ENCODE data around the gene GPC3.

DNA sequence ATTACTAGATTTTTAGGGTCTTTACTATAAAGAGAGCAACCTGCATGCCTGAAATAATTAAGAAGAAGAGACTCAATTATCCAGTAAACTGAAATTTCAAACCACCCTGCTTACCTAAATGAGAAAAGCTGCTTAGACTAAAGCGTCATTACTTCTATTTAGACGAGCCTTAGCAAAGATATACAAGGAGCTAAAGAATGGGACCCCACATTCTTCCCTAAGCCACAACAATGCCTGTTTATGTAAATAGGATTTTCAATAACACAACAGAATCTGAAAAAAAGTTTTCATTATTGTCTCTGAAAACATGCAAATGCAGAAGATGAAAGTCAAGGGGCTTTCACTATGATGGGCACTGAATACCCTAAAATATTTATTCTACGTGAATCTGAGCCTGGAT, 16.2 kb downstream of the GPC3 start:
- TF ChIP-seq, protein P1, sequence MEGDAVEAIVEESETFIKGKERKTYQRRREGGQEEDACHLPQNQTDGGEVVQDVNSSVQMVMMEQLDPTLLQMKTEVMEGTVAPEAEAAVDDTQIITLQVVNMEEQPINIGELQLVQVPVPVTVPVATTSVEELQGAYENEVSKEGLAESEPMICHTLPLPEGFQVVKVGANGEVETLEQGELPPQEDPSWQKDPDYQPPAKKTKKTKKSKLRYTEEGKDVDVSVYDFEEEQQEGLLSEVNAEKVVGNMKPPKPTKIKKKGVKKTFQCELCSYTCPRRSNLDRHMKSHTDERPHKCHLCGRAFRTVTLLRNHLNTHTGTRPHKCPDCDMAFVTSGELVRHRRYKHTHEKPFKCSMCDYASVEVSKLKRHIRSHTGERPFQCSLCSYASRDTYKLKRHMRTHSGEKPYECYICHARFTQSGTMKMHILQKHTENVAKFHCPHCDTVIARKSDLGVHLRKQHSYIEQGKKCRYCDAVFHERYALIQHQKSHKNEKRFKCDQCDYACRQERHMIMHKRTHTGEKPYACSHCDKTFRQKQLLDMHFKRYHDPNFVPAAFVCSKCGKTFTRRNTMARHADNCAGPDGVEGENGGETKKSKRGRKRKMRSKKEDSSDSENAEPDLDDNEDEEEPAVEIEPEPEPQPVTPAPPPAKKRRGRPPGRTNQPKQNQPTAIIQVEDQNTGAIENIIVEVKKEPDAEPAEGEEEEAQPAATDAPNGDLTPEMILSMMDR (IDR thresholded peaks at IDR 0.05 in 4 of 5, conservative IDR thresholded peaks at IDR 0.05 in 1 of 5), result no peak
- no peak for TF ChIP-seq POLR2A (IDR thresholded peaks at IDR 0.05)
